HepG2 (cell line): Measurements from ENCODE around the gene CRYAB. TPM values are rescaled to one million over a fixed set of nuclear protein-coding genes. Genes with fewer than 3 reads are reported as not detected.

Source experiments
- ATAC-seq: fragments of 200-7000 bp; cut with Tn5 transposase; 3 replicates; pipeline ENCODE4 v1.9.1; 2020; ENCODE audit warnings: mild to moderate bottlenecking, moderate library complexity
- BruUV-seq: library from RNA; stranded (reverse); fragments of 400-500 nt; replicated peaks from 2 replicates; lab custom pipeline; 2021; lab: Mats Ljungman, UMichigan
- CTCF ChIA-PET: fragments of 300-600 bp; formaldehyde crosslinking; extraction: SDS; loops from one replicate; lab custom pipeline; 2021; ENCODE audit warnings: low total read pairs, inconsistent platforms, low intra/inter-chr PET ratio; lab: Yijun Ruan, JAX
- POLR2A ChIA-PET: fragments of 350-600 bp; sonication (Branson Sonifier 250); formaldehyde crosslinking; loops from one replicate; lab custom pipeline; 2020; ENCODE audit warnings: antibody characterized with exemption, inconsistent platforms; lab: Yijun Ruan, JAX
- DNase-seq: peaks from one replicate; pipeline ENCODE4 v3.0.0-alpha.2; 2015; ENCODE audit warnings: low spot score
- FAIRE-seq: peaks from 3 replicates; lab custom pipeline; 2011; peaks lifted over from hg19 to GRCh38; lab: Jason Lieb, UNC
- H2AFZ ChIP-seq: one replicate; pipeline ENCODE4 v1.6.1; 2011; ENCODE audit warnings: low read length, inconsistent platforms
- H3K27ac ChIP-seq: fragments of 300-600 bp; 3 replicates; pipeline ENCODE4 v1.8.0; 2011; ENCODE audit warnings: mixed run types, mild to moderate bottlenecking, mixed read lengths, low read length, inconsistent platforms; ENCODE audit not compliant: insufficient read depth; ENCODE audit errors: extremely low read length
- H3K27me3 ChIP-seq, 2 experiments: fragments of 200-600 bp in 1 of 2; 2 replicates in 1 of 2; 3 replicates in 1 of 2; pipeline versions ENCODE4 v1.6.0 to v1.8.0; 2011; ENCODE audit warnings: low read length in 2 of 2, mild to moderate bottlenecking in 2 of 2, moderate library complexity in 2 of 2, inconsistent platforms in 1 of 2; ENCODE audit not compliant: insufficient read depth in 2 of 2, control insufficient read depth in 1 of 2
- H3K36me3 ChIP-seq, 2 experiments: fragments of 200-600 bp in 1 of 2; replicated peaks in 1 of 2; 2 replicates in 1 of 2; 3 replicates in 1 of 2; pipeline versions ENCODE4 v1.5.1 to v1.8.0; 2011; ENCODE audit warnings: low read length in 2 of 2, inconsistent platforms in 1 of 2; ENCODE audit not compliant: insufficient read depth in 2 of 2, control insufficient read depth in 1 of 2
- H3K4me1 ChIP-seq: 2 replicates; pipeline ENCODE4 v1.5.1; 2012; ENCODE audit warnings: low read length, inconsistent platforms; ENCODE audit not compliant: insufficient read depth
- H3K4me2 ChIP-seq: 2 replicates; pipeline ENCODE4 v1.6.0; 2011; ENCODE audit warnings: low read depth, low read length, inconsistent platforms
- H3K4me3 ChIP-seq, 3 experiments: fragments of 200-600 bp in 1 of 3; sonication (generic), shearing (Covaris generic) in 1 of 3; replicated peaks in 1 of 3; 2 replicates each; pipeline ENCODE4 v1.5.1; 2011 to 2016; ENCODE audit warnings: low read length in 3 of 3, inconsistent platforms in 2 of 3, low read depth in 2 of 3, mild to moderate bottlenecking in 2 of 3, control low read depth in 1 of 3, mixed read lengths in 1 of 3; ENCODE audit not compliant: insufficient read depth in 1 of 3
- H3K79me2 ChIP-seq: one replicate; pipeline ENCODE4 v1.6.1; 2011; ENCODE audit warnings: low read length, inconsistent platforms; ENCODE audit not compliant: insufficient read depth
- H3K9ac ChIP-seq: 2 replicates; pipeline ENCODE4 v1.6.0; 2011; ENCODE audit warnings: mild to moderate bottlenecking, low read depth, low read length, inconsistent platforms; ENCODE audit not compliant: insufficient read depth
- H3K9me3 ChIP-seq: 2 replicates; pipeline ENCODE4 v1.5.1; 2012; ENCODE audit warnings: mild to moderate bottlenecking, low read length
- H4K20me1 ChIP-seq: 2 replicates; pipeline ENCODE4 v1.6.0; 2011; ENCODE audit warnings: inconsistent platforms, mild to moderate bottlenecking, low read length, moderate library complexity; ENCODE audit not compliant: insufficient read depth
- ELF1 ChIP-seq: sonication (generic); formaldehyde crosslinking; IDR thresholded peaks from 2 replicates; pipeline ENCODE4 v1.4.0; 2020; ENCODE audit warnings: missing genetic modification reagents
- TEF ChIP-seq: sonication (generic); formaldehyde crosslinking; IDR thresholded peaks from 2 replicates; pipeline ENCODE4 v1.5.0; 2020; ENCODE audit warnings: missing genetic modification reagents
- ZBTB4 ChIP-seq: sonication (generic); formaldehyde crosslinking; IDR thresholded peaks from 2 replicates; pipeline ENCODE4 v1.4.0; 2020; ENCODE audit warnings: missing genetic modification reagents, mild to moderate bottlenecking, borderline replicate concordance
- ZNF687 ChIP-seq: sonication (generic); formaldehyde crosslinking; IDR thresholded peaks from 2 replicates; pipeline ENCODE4 v1.5.1; 2020; ENCODE audit warnings: mild to moderate bottlenecking, missing genetic modification reagents, moderate library complexity
- WGBS: methylation state at CpG from one replicate; pipeline ENCODE4 v1.1.6; 2017; ENCODE audit warnings: low lambda C conversion rate; 5-methylcytosine and 5-hydroxymethylcytosine counted together
- in situ Hi-C: cut with HindIII; loops from 2 replicates; pipeline ENCODE4 v1.10.0; 2017; ENCODE audit warnings: low pct_unique_long_range_greater_than_20kb; ENCODE audit not compliant: extremely low pct_ligation_motif_present
- intact Hi-C: fragments of 100-400 bp; cut with micrococcal nuclease; formaldehyde crosslinking; loops from one replicate; pipeline ENCODE4 v1.10.0; 2022; ENCODE audit not compliant: unreplicated experiment
- polyA plus RNA-seq, 8 experiments: library from polyadenylated mRNA; depleted of rRNA in 3 of 8; stranded (reverse) in 7 of 8; unstranded in 1 of 8; fragments of >200 nt; fragmentation: Illumina TruSeq in 4 of 8; extraction: Trizol in 4 of 8; gene quantifications; 2 replicates each; pipeline versions ENCODE4 v1.2.1 to v1.2.3, GENCODE V29; 2011 to 2016; ENCODE audit warnings: low read depth in 4 of 8, missing spikeins in 1 of 8, mixed read lengths in 1 of 8; ENCODE audit not compliant: insufficient read depth in 1 of 8
- total RNA-seq, 5 experiments: library from RNA; depleted of rRNA; stranded (reverse); fragments of >200 nt; fragmentation: Illumina TruSeq; extraction: Trizol; gene quantifications; 2 replicates each; pipeline ENCODE4 v1.2.3, GENCODE V29; 2016; ENCODE audit warnings: low read depth in 1 of 5

CRYAB gene
- total and polyA plus RNA-seq, 2 of the 13 experiments (the other 11 are each of a cell fraction or from before 2014, with no cell fraction given): 0.55 to 1.1 TPM

GRCh38 chr11:111913997-111914396 lies 2.4 kb upstream of the CRYAB start:
- Histone ChIP-seq H3K27ac (no peak overlapping the region), H2AFZ (no peak overlapping the region), H3K9me3 (no peaks in the 10 kb centered on the region), H3K79me2 (no peaks in the 10 kb centered on the region), H3K4me3 (peak overlapping the region in 1 of 3 experiments; percentile 32; a peak in 2 of 6 replicates), H3K36me3 (no peaks in the 10 kb centered on the region), H3K27me3 (no peaks in the 10 kb centered on the region; a peak in 1 of 5 replicates), H4K20me1 (no peaks in the 10 kb centered on the region), H3K4me2 (peak overlapping the region; percentile 46; the same call in 1 of the 2 replicates), H3K9ac (no peak overlapping the region), H3K4me1 (peaks cover 70% of the 10 kb centered on the region)
- in situ Hi-C loops (no loop called here), intact Hi-C loops (no loop called here)
- ATAC-seq (no peak), DNase-seq (peak; percentile 46), FAIRE-seq (no peak)
- TF ChIP-seq ELF1 (CRISPR knock-in tag): 0 out of 2 replicates have a peak, but pooled peaks have one; percentile 18
- TF ChIP-seq TEF: no peak
- WGBS: 0% methylated on average over 1 of the region's 4 CpGs
- BruUV-seq: no TSS peak
- CTCF ChIA-PET: no interaction called here
- POLR2A ChIA-PET: interaction anchor here (1.1 to 1.9 kb wide), 2 partner anchors 13 to 43 kb away, joined by 3 to 7 read pairs; no protein-coding TSS in a partner anchor

GRCh38 chr11:111913031-111913861 lies 1.7 kb upstream of the CRYAB start:
- in situ Hi-C loops (no loop called here), intact Hi-C loops (no loop called here)
- no peak for DNase-seq
- Histone ChIP-seq H3K27ac (no peak overlapping the region), H3K36me3 (no peaks in the 10 kb centered on the region), H3K4me3 (peak overlapping the region in 1 of 3 experiments; percentile 32; a peak in 2 of 6 replicates), H3K4me1 (peaks cover 65% of the 10 kb centered on the region), H3K79me2 (no peaks in the 10 kb centered on the region), H3K9me3 (no peaks in the 10 kb centered on the region), H3K4me2 (peak overlapping the region; percentile 46), H4K20me1 (no peaks in the 10 kb centered on the region), H3K27me3 (no peaks in the 10 kb centered on the region; a peak in 1 of 5 replicates), H3K9ac (no peak overlapping the region), H2AFZ (no peak overlapping the region)
- WGBS: 57% methylated on average over 21 of the region's 24 CpGs
- peak; percentile 31 for ATAC-seq
- ChIA-PET POLR2A (interaction anchor here (1.9 kb wide), 1 partner anchor 13 kb away, joined by 7 read pairs; no protein-coding TSS in a partner anchor), CTCF (no interaction called here)
- FAIRE-seq: no peak
- no TSS peak for BruUV-seq
- no peak for TF ChIP-seq ZBTB4 (CRISPR knock-in tag)
- TF ChIP-seq ZNF687 (CRISPR knock-in tag): peak; percentile 43; the same call in 1 of the 2 replicates
